K562 (cell line): Measurements from ENCODE around the gene IRF3. TPM values are rescaled to one million over a fixed set of nuclear protein-coding genes. Genes with fewer than 3 reads are reported as not detected.

Experiments used
- AFF1 ChIP-seq, 2 experiments: fragments of 450-650 bp; IDR thresholded peaks; 2 replicates each; pipeline ENCODE4 v1.6.1; 2018; ENCODE audit warnings: mild to moderate bottlenecking in 2 of 2, low read depth in 1 of 2; ENCODE audit not compliant: partially characterized antibody in 2 of 2
- ATF6 ChIP-seq: sonication (generic); formaldehyde crosslinking; IDR thresholded peaks from 2 replicates; pipeline ENCODE4 v1.4.0; 2020; ENCODE audit warnings: mild to moderate bottlenecking, missing genetic modification reagents
- ATF7 ChIP-seq: fragments of 450-650 bp; IDR thresholded peaks from 2 replicates; pipeline ENCODE4 v1.7.1; 2014; ENCODE audit warnings: mild to moderate bottlenecking, moderate library complexity
- C11orf30 ChIP-seq: fragments of 450-650 bp; IDR thresholded peaks from 2 replicates; pipeline ENCODE4 v1.6.1; 2016; ENCODE audit warnings: low read depth, mild to moderate bottlenecking
- CREB3 ChIP-seq: fragments of 450-650 bp; conservative IDR thresholded peaks from 2 replicates; pipeline ENCODE4 v1.6.1; 2016; ENCODE audit warnings: missing genetic modification characterization, low read depth, mild to moderate bottlenecking, missing compliant biosample characterization, moderate library complexity
- E2F4 ChIP-seq: sonication (generic); formaldehyde crosslinking; IDR thresholded peaks from 2 replicates; pipeline ENCODE4 v1.8.0; 2022; ENCODE audit warnings: mild to moderate bottlenecking, low read depth, missing genetic modification reagents
- ETS1 ChIP-seq: conservative IDR thresholded peaks from 2 replicates; pipeline ENCODE4 v1.6.1; 2011; ENCODE audit warnings: low read depth, mild to moderate bottlenecking, low read length; ENCODE audit not compliant: control insufficient read depth
- HDAC3 ChIP-seq: fragments of 450-650 bp; IDR thresholded peaks from 2 replicates; pipeline ENCODE4 v1.6.1; 2018; ENCODE audit warnings: borderline replicate concordance, mild to moderate bottlenecking, moderate library complexity; ENCODE audit not compliant: partially characterized antibody
- KAT2B ChIP-seq: IDR thresholded peaks from one replicate; pipeline ENCODE4 v1.6.1; 2012; ENCODE audit warnings: low read depth, mild to moderate bottlenecking, control low read depth, inconsistent platforms, low read length, moderate library complexity
- NFE2L1 ChIP-seq: fragments of 450-650 bp; IDR thresholded peaks from 2 replicates; pipeline ENCODE4 v1.6.1; 2016; ENCODE audit warnings: missing genetic modification characterization, low read depth, mild to moderate bottlenecking, missing compliant biosample characterization, moderate library complexity, borderline replicate concordance
- NFRKB ChIP-seq: fragments of 450-650 bp; IDR thresholded peaks from 2 replicates; pipeline ENCODE4 v1.6.1; 2016; ENCODE audit warnings: low read depth
- VEZF1 ChIP-seq: fragments of 200-800 bp; sonication (Bioruptor generic); IDR thresholded peaks from 2 replicates; pipeline ENCODE4 v1.6.1; 2017; ENCODE audit warnings: missing genetic modification characterization, missing compliant biosample characterization
- XRCC5 ChIP-seq: fragments of 200-400 bp; formaldehyde crosslinking; IDR thresholded peaks from 2 replicates; pipeline ENCODE4 v1.6.1; 2017; ENCODE audit warnings: low read depth, mild to moderate bottlenecking, low read length
- ZNF133 ChIP-seq: fragments of 250-450 bp; sonication (Bioruptor Pico); IDR thresholded peaks from 2 replicates; pipeline ENCODE4 v1.4.0; 2020; ENCODE audit warnings: mild to moderate bottlenecking
- ZNF583 ChIP-seq: fragments of 250-450 bp; sonication (Bioruptor Pico); IDR thresholded peaks from 2 replicates; pipeline ENCODE4 v1.4.0; 2020
- polyA plus RNA-seq, 8 experiments: library from polyadenylated mRNA; depleted of rRNA in 4 of 8; stranded (reverse) in 5 of 8; unstranded in 3 of 8; fragments of >200 nt; fragmentation: Nextera tagmentation in 2 of 8; fragmentation: Illumina TruSeq in 1 of 8; extraction: Ambion mirVana in 2 of 8; extraction: Trizol in 1 of 8; gene quantifications; 2 replicates each; pipeline versions ENCODE4 v1.2.1 to v1.2.3, GENCODE V29; 2011 to 2014; ENCODE audit warnings: inconsistent platforms in 1 of 8, missing spikeins in 1 of 8
- total RNA-seq, 7 experiments: library from RNA; depleted of rRNA in 6 of 7; stranded (reverse); fragments of >200 nt in 6 of 7; fragmentation: Illumina TruSeq in 2 of 7; extraction: Trizol in 2 of 7; gene quantifications; 2 replicates each; pipeline versions ENCODE4 v1.2.1 to v1.2.3, GENCODE V29; 2011 to 2021; ENCODE audit warnings: low replicate concordance in 1 of 7

Gene IRF3
- total and polyA plus RNA-seq, 9 of the 15 experiments (the other 6 are each of a cell fraction or from before 2014, with no cell fraction given), result 7.5 to 145 (median 65.4) TPM

GRCh38 chr19:49641688-49642491 lies 23.8 kb downstream of the IRF3 start, which contains the start of gene SCAF1 (continued):
- TF ChIP-seq AFF1 (IDR thresholded peaks at IDR 0.05; ENCODE audit: low read depth in 1 of 2, partially characterized antibody in 2 of 2), result peak in 1 of 2 experiments; percentile 98
- peak; percentile 86 for TF ChIP-seq E2F4 (CRISPR knock-in tag)
- TF ChIP-seq ATF6, result 0 out of 2 replicates have a peak, but pooled peaks have one; percentile 49
- TF ChIP-seq ZNF583 (CRISPR knock-in tag), result peak; percentile 82; the same call in 1 of the 2 replicates
- no peak for TF ChIP-seq NFE2L1 (tag)
- 0 out of 2 replicates have a peak, but pooled peaks have one; percentile 61 for TF ChIP-seq XRCC5
- peak; percentile 52 for TF ChIP-seq C11orf30
- TF ChIP-seq HDAC3, result no peak
- peak; percentile 98 for TF ChIP-seq ATF7
- peak; percentile 86 for TF ChIP-seq VEZF1 (CRISPR knock-in tag)
- TF ChIP-seq KAT2B, result no peak
- TF ChIP-seq ZNF133 (CRISPR knock-in tag), result no peak
- TF ChIP-seq CREB3 (tag), result no peak
- TF ChIP-seq NFRKB, result no peak; the same call in 1 of the 2 replicates
- TF ChIP-seq ETS1, result peak; percentile 99
